Loucy (cell line): ENCODE measurements around the gene STK32C.

Experiments
- EZH2phosphoT487 ChIP-seq: fragments of 200-600 bp; IDR thresholded peaks from 2 replicates; pipeline ENCODE4 v1.6.1; 2018; ENCODE audit warnings: antibody characterized with exemption, mild to moderate bottlenecking, moderate library complexity, borderline replicate concordance
- TF ChIP-seq, protein P1 (sequence below): fragments of 200-600 bp; sonication (generic); conservative IDR thresholded peaks from 2 replicates; pipeline ENCODE4 v1.5.1; 2014; ENCODE audit warnings: mild to moderate bottlenecking, antibody characterized with exemption, low read length

DNA sequence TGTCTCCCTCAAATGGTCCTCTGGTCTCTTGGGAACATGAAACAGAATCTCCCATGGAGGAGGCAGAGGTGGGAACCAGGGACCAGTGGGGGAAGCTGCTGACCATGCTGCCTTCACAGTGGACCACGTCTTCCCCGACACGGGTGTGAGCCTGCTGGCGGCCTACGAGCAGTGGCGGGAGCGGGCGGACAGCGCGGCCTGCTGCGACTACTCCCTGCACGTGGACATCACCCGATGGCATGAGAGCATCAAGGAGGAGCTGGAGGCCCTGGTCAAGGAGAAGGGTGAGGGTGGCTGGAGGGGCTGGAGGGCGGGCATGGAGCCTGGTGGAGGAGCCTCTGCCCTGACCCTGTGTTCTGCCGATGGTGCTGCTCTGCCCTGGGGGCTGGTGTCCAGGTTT, 113.0 kb downstream of the STK32C start:
- TF ChIP-seq, protein P1, sequence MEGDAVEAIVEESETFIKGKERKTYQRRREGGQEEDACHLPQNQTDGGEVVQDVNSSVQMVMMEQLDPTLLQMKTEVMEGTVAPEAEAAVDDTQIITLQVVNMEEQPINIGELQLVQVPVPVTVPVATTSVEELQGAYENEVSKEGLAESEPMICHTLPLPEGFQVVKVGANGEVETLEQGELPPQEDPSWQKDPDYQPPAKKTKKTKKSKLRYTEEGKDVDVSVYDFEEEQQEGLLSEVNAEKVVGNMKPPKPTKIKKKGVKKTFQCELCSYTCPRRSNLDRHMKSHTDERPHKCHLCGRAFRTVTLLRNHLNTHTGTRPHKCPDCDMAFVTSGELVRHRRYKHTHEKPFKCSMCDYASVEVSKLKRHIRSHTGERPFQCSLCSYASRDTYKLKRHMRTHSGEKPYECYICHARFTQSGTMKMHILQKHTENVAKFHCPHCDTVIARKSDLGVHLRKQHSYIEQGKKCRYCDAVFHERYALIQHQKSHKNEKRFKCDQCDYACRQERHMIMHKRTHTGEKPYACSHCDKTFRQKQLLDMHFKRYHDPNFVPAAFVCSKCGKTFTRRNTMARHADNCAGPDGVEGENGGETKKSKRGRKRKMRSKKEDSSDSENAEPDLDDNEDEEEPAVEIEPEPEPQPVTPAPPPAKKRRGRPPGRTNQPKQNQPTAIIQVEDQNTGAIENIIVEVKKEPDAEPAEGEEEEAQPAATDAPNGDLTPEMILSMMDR, result no peak
- TF ChIP-seq EZH2phosphoT487, result no peak
